HFFc6 (cell line): Measurements from ENCODE around the gene LRRC39. TPM values are rescaled to one million over a fixed set of nuclear protein-coding genes. Genes with fewer than 3 reads are reported as not detected.

Source experiments
- DNase-seq: peaks from one replicate; pipeline ENCODE4 v3.0.0-alpha.2; 2018
- H3K27ac Mint-ChIP-seq: 2 replicates; pipeline ENCODE4 v1.8.0; 2020; ENCODE audit warnings: mild to moderate bottlenecking, mixed read lengths
- H3K27me3 Mint-ChIP-seq: 2 replicates; pipeline ENCODE4 v1.8.0; 2021; ENCODE audit warnings: mild to moderate bottlenecking, moderate library complexity, mixed read lengths; ENCODE audit not compliant: insufficient read depth
- H3K36me3 Mint-ChIP-seq: 2 replicates; pipeline ENCODE4 v1.8.0; 2021; ENCODE audit warnings: low read depth, mixed read lengths
- H3K4me1 Mint-ChIP-seq: 2 replicates; pipeline ENCODE4 v1.8.0; 2020; ENCODE audit warnings: low read depth, mixed read lengths
- H3K4me3 Mint-ChIP-seq: 2 replicates; pipeline ENCODE4 v1.8.0; 2020; ENCODE audit warnings: mild to moderate bottlenecking, moderate library complexity, mixed read lengths
- H3K9me3 Mint-ChIP-seq: 2 replicates; pipeline ENCODE4 v1.8.0; 2020; ENCODE audit warnings: mild to moderate bottlenecking, mixed read lengths
- CTCF ChIP-seq: fragments of 200-600 bp; sonication (generic); IDR thresholded peaks from 2 replicates; pipeline ENCODE4 v1.5.0; 2021; ENCODE audit warnings: antibody characterized with exemption, mild to moderate bottlenecking
- total RNA-seq, 6 experiments: library from RNA; stranded (reverse); fragmentation: NEBNext Ultra II Directional; extraction: Animal tissue kit (Norgen Biotek cat#: 25700); gene quantifications; 2 replicates in 1 of 6; 3 replicates in 5 of 6; pipeline ENCODE4 v1.2.3, GENCODE V29; 2021

LRRC39 gene
- total RNA-seq, 6 experiments from 2014 or later = 0.14 to 0.23 (median 0.15) TPM; not detected in 2

- Mint-ChIP-seq H3K9me3 (no peaks in the 10 kb centered on the region), H3K36me3 (peaks cover 16% of the 10 kb centered on the region), H3K4me3 (no peak overlapping the region), H3K27me3 (no peaks in the 10 kb centered on the region), H3K4me1 (peaks cover 13% of the 10 kb centered on the region), H3K27ac (no peak overlapping the region)
- no peak for TF ChIP-seq CTCF
- no peak for DNase-seq
These were observed 31.1 kb downstream of the LRRC39 start for GRCh38 chr1:100146958-100147357.

DNA sequence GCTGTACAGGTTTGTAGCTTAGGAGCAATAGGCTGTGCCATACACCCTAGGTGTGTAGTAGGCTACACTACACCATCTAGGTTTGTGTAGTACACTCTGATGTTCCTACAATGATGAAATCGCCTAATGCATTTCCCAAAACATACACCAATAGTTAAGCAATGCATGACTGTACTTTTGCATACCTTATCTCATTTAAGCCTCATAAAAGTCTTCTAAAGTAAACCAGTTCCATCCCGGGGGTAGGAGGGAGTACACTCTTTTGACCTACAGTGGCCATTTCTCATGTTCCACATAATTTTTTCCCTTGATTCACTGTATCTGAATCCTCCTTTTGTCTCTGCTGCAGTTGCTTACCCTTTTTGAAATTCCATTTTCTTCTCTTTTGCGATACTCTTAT is 32.9 kb downstream of the LRRC39 start:
- peaks cover 20% of the 10 kb centered on the region for H3K36me3 Mint-ChIP-seq
- H3K27ac Mint-ChIP-seq = no peak overlapping the region
- H3K4me3 Mint-ChIP-seq = no peak overlapping the region
- DNase-seq = peak; percentile 7
- peaks cover 13% of the 10 kb centered on the region for H3K4me1 Mint-ChIP-seq
- H3K9me3 Mint-ChIP-seq = no peaks in the 10 kb centered on the region
- TF ChIP-seq CTCF = no peak
- H3K27me3 Mint-ChIP-seq = no peaks in the 10 kb centered on the region

- Mint-ChIP-seq H3K36me3 (peaks cover 23% of the 10 kb centered on the region), H3K4me3 (no peak overlapping the region), H3K4me1 (peaks cover 13% of the 10 kb centered on the region), H3K27ac (no peak overlapping the region), H3K27me3 (no peaks in the 10 kb centered on the region), H3K9me3 (no peaks in the 10 kb centered on the region)
- DNase-seq = no peak
- no peak for TF ChIP-seq CTCF
These were observed 35.7 kb downstream of the LRRC39 start for GRCh38 chr1:100142343-100142742.

DNA sequence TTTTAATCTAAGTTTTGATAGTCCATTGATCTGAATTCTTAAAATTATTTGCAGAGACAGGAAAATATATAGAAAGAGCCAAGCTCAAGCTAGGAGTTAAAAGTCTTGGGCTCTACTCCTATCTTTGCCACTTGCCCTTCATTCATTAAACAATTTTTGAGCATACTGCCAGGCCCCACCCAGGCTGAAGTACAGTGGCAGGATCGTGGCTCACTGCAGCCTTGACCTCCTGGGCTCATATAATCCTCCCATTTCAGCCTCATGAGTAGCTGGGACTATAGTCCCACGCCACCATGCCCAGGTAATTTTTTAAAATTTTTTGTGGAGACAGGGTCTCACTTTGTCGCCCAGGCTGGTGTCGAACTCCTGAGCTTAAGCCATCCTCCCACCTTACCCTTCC is 36.9 kb downstream of the LRRC39 start:
- Mint-ChIP-seq H3K36me3 (peaks cover 23% of the 10 kb centered on the region), H3K4me3 (no peak overlapping the region), H3K4me1 (peaks cover 13% of the 10 kb centered on the region), H3K9me3 (no peaks in the 10 kb centered on the region), H3K27me3 (no peaks in the 10 kb centered on the region), H3K27ac (no peak overlapping the region)
- TF ChIP-seq CTCF = no peak
- no peak for DNase-seq

- peaks cover 18% of the 10 kb centered on the region for H3K36me3 Mint-ChIP-seq
- no peak for DNase-seq
These were observed 40.5 kb downstream of the LRRC39 start for GRCh38 chr1:100137602-100138001.

More at GRCh38 chr1:100137602-100138001, 40.5 kb downstream of the LRRC39 start:
- H3K9me3 Mint-ChIP-seq = no peaks in the 10 kb centered on the region
- H3K27me3 Mint-ChIP-seq = no peaks in the 10 kb centered on the region
- H3K27ac Mint-ChIP-seq = no peak overlapping the region
- no peak for TF ChIP-seq CTCF
- H3K4me3 Mint-ChIP-seq = no peak overlapping the region
- H3K4me1 Mint-ChIP-seq = peaks cover 11% of the 10 kb centered on the region
